Activated CD4-positive, CD25-positive, alpha-beta regulatory T cell treated with anti-CD3 and anti-CD28 coated beads, Interleukin-2, amount 50 U/mL, for 16 hours (primary cell): ENCODE data around the gene CCDC187.
"Not testable (repeated sequence)": the region's sequence is repeated elsewhere in the genome, so short reads cannot be mapped to it uniquely, and the experiment has no call there.

Experiments
- DNase-seq: peaks from one replicate; pipeline ENCODE4 v3.0.0-alpha.2; 2020; ENCODE audit warnings: low read depth, low spot score

The CCDC187 gene

DNA sequence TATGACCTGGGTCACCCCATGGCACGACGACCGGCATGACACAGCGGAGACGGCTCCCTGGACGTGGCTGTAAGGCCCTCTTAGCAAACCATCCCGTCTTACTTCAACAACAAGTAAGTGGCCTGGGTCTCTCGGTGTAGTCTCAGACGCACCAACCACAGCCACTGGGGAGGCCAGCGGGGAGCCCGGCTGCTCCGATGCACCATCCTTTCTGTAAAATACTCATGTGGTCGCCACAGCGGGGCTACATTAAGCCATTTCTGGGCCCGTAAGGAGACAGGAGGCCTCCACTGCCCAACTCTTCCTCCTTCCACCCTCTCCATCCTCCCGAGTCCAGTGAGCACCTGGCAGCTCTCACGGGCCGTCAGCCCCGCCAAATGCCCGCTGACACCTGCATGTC, 63.0 kb downstream of the CCDC187 start:
- no peak for DNase-seq

DNA sequence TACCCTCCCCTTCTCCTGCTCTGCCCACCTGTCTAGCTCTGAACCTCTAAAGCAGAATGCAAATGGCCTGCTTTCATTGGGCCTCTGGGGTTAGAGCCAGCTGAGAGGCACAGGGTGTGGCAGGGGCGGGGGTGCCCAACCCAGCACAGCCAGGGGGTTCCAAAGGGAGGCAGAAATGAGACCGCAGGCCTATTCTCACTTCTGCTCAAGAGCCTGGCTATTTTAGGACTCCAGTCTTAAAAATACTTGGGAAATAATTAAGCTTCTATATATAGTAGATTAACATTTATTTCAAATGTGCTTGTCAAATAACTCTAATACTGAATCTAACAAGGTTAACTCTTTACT, 63.9 kb downstream of the CCDC187 start:
- no peak for DNase-seq

DNA sequence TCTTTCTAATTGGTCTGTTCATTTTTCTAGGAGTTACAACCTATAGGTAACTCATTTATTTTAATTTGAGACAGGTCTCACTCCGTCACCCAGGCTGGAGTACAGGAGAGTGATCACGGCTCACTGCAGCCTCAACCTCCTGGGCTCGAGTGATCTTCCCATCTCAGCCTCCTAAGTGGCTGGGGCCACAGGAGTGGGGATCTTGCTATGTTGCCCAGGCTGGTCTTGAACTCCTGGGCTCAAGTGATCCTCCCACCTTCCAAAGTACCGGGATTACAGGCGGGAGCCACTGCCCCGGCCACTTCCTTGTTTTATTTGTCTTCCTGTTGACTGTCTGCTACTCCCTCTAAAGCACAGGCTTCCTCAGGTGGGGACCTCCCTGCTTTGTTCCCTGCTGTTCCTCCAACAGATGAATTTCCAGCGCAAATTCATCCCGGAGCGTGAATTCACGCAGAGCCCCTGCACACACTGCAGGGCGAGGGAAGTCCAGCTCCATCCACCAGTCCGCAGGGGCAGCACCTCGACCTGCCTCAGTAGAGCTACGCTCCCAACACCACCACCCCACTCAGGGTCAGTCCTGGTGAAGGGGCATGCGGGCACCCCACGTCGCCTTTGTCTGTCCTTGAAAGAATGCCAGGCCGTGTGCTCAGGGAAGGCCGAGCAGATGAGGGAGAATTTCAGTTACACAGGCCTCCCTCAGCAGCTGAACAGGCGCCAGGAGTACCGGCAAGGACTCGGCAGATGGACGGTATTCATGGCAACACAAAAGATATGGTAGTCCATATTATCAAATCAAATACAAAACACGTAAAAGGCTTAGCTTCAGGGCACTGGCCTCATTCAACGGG, 64.5 kb downstream of the CCDC187 start:
- no peak for DNase-seq

DNA sequence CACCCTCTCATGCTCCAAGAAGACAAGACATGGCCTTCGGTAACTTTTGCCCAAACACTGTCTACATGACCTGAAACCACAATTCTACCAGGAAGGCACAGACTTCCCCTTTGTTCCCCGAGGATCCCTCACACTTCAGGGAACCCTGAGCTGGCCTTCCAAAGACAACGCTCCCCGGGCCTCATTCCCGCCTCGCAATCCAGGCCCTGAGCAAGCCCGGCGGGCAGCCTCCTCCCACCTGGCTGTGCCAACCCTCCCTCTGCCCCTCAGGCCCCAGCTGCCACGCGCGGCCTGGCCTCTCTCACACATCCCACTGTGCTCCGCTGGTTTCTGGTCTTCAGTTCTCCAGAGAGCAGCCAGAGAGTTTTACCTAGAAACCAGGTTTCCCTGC, 65.6 kb downstream of the CCDC187 start:
- DNase-seq, result no peak

DNA sequence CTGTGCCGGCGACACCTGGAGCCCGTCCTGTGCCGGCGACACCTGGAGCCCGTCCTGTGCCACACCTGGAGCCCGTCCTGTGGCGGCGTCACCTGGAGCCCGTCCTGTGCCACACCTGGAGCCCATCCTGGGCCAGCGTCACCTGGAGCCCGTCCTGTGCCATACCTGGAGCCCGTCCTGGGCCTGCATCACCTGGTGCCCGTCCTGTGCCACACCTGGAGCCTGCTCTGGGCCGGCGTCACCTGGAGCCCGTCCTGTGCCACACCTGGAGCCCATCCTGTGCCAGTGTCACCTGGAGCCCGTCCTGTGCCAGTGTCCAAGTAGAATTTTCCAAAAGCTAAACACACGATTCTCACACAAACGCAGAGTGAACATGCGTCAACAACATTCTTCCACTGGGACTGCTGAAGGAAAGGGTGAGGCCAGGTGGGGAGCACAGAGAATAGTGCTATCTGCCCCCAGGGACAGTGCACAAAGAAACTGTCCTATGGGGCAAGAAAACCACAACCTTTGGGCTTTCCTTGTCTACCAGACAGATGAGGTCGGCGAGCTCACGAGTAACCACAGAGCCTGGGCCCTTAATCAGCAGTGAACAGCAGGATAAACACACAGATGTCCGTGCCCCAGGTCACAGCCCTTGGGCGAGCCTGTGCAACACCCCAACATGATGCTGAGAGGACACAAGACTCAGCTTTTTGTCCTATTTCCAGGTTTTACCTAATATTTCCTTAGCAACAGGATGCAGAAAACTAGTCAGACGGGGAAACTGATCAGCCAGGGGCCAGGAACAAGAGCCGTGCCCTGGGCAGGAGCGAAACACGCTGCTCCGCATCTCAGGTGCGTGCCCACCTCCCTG, 66.2 kb downstream of the CCDC187 start:
- DNase-seq, result no peak

DNA sequence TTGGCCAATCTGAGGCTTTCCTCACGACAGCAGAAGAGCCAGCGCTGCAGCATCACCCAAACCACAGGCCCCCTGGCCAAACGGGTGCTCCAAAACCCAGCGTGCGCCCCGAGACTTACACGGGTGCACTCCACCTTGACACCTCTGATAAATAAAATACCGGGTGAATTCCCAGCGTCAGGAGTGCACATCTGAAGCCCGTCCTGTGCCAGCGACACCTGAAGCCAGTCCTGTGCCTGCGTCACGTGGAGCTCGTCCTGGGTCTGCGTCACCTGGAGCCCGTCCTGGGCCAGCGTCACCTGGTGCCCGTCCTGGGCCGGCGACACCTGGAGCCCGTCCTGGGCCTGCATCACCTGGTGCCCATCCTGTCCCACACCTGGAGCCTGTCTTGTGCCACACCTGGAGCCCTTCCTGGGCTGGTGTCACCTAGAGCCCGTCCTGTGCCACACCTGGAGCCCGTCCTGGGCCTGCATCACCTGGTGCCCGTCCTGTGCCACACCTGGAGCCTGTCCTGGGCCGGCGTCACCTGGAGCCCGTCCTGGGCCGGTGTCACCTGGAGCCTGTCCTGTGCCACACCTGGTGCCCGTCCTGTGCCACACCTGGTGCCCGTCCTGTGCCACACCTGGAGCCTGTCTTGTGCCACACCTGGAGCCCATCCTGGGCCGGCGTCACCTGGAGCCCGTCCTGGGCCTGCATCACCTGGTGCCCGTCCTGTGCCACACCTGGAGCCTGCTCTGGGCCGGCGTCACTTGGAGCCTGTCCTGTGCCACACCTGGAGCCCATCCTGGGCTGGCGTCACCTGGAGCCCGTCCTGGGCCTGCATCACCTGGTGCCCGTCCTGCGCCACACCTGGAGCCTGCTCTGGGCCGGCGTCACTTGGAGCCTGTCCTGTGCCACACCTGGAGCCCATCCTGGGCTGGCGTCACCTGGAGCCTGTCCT, 67.2 kb downstream of the CCDC187 start:
- DNase-seq, result not testable (repeated sequence)

DNA sequence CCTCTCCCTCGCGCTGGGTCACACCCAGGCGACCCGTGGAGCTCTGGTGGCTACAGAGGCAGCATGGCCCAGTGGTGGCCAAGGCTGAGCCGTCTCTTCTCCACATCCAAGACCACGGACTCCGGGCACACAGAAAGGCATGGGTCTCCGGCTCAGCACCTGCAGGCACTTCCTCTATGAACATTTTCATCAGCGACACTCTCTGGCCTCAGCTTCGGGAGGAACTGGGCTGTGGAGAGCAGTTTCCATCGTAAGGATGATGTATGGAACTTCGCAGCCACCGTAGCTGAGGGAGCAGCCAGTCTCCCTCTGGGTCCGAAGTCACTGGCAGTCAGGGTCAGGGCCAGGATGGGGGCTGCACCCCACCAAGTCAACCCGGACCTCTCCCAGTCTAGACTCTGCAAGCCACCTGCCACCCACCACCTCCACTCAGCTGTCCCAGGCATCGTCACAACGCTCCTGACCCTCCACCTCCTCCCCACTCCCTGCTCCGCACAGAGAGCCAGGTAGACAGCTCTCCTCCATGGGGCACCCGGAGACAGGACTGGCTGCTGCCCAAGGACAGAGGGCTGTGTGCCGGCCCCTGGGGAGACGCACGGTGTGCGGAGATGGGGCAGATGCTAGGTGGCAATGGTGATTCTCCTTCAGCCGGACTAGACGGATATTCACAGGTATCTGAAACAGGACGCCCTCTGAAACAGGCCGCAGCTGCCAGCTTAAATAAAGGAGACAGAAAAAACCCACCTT, 68.0 kb downstream of the CCDC187 start:
- no peak for DNase-seq

DNA sequence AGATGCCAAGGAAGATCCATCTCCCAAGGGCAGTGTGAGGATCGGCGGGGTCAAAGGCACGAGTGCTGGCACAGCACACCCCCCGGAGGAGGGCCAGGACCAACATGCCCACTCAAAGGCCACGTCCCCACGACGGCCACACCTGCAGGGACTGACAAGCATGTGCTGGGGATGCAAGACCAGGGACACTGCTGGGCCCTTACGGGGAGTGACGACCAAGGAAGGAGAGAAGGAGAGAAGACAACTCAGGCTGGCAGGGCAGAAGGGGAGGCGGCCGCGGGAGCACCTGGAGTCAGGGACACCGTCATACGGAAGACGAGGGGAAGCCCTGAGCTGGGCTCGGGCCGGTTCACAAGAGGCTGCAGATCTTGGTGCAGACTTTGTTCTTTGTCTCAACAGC, 68.7 kb downstream of the CCDC187 start:
- DNase-seq, result no peak

DNA sequence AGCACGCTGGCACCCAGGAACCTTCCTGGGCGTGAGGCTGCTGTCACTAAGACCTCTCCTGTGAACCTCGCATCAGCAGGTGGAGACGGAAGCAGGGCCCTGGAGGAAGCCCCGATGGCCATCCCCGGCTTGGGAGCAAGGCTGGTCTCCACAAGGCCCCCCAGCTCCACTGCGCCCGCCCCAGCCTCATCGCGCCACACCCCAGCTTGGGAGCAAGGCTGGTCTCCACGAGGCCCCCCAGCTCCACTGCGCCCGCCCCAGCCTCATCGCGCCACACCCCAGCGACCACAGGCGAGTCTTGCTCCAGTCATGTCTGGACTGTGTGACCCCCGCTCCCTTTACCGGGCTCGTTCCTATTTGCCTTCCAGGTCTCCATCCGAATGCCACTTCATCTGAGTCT, 69.3 kb downstream of the CCDC187 start:
- DNase-seq, result no peak

DNA sequence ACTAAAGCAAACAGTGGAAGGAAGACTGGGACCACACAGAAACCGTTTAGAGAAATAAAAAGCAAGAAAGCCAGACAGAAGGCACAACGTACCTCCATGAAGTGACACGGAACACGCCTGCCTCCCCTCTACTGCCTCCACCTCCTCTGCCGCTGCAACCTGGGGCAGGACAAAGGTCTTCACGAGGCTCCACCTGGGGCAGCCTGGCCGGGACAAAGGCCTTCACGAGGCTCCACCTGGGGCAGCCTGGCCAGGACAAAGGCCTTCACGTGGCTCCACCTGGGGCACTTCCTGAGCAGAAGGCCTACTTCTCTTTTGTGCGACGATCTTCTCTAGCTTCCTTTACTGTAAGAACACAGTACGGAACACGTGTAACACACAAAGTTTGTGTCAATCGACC, 70.0 kb downstream of the CCDC187 start:
- DNase-seq, result no peak

DNA sequence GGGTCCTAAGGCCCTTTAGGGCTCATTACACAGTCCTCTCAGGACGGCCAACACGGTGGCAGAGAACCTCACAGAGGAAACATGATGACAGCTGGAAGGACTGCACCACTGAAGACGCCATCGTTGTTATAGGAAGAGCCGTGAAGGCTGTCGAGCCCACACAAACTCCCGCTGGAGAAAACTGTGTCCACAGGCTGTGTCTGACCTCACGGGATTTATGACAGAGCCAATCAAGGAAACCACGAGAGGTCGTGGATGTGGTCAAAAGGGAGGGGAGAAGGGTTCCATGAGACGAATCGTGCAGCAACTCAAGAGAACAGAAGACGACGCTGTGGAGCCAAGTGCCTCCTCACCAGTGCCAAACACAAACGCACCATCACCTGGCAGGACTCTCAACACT, 70.5 kb downstream of the CCDC187 start:
- no peak for DNase-seq

DNA sequence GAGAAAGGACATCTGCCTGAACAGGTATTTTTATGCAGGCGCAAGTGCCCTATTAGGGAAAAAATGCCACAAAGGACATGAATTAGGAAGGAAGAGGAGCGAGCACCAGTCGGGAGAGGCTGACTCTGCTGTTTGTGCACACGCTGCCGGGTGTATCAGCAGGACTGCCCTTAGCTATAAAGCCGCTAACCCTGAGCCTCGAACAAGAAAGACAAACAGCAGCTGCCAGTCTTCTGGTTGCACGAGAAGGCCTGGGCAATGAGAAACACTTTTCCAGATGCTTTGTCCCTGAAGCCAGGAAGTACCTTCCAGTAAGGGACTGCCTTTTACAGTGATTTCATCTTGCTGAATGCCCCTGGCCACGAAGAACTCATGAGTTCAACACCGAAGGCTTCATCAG, 70.9 kb downstream of the CCDC187 start:
- no peak for DNase-seq

DNA sequence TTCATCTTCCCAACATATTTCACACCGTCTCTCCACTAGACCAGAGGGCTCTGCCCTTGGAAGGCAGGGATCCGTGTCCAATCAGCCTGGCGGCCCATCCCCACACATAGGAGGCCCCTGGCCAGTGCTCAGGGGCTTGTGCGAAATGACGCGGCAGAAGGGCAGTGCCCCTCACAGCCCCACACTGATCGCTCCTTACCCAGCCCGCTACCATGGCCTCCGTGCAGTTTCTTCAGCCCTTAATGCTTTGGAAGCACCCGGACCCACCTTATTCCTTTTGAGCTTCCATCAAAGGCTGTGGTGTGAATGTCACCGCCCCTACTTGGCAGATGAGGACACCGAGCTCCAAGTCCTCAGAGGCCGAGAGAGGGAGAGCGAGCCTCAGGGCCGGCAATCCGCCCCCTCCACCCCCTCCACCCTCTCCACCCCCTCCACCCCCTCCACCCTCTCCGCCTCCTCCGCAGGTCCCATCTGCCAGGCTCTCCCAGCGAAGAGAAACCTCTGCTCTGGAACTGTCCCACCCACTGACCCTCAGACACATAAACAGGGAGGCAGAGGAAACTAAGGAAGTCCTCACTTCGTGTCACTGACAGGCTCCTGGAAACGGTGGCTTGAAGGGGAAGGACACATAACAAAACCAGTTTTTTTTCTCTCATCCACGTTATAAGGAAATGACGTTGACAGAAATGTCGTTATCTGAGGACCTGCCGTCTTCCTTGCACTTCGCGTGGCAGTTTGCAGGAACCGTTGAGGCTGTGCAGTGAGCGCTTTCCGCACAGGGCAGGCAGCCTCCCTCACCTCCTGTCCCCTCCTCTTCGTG, 72.2 kb downstream of the CCDC187 start:
- DNase-seq, result no peak

DNA sequence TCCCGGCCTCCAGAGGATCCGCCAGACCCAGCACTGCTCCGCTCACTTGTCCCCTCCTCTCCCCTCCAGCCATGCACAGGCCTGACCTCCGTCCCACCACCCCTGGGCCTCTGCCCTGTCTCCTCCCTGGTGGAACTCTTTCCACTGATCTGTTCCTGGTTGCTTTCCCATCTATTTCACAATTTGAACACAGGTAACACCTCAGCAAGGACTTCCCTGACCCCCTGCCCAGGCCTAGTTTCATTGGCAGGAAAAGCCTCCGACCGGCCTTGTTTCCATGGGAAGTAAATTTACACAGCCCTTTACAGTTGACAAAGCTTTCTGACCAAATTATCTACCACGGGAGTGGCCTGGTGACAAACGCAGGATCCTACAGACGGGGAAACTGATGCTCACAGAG, 73.1 kb downstream of the CCDC187 start:
- no peak for DNase-seq

DNA sequence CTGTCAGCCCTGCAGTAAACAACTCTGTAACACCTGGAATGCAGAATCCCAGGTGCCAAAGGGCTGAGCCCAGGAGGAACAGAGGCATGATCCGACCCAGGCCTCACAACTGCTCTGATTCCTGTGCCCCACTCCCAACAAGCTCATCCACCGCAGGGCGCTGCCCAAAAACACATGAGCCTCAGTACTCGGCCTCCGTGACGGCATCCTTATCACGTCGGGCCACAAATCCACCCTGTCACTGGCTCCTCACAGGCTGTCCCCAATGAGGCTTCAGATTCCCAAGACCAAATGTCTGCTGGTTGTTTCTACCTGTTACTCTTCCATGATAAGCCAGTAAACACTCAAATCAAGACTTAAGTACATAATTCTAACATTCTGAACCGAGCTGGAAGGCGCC, 73.5 kb downstream of the CCDC187 start:
- no peak for DNase-seq

DNA sequence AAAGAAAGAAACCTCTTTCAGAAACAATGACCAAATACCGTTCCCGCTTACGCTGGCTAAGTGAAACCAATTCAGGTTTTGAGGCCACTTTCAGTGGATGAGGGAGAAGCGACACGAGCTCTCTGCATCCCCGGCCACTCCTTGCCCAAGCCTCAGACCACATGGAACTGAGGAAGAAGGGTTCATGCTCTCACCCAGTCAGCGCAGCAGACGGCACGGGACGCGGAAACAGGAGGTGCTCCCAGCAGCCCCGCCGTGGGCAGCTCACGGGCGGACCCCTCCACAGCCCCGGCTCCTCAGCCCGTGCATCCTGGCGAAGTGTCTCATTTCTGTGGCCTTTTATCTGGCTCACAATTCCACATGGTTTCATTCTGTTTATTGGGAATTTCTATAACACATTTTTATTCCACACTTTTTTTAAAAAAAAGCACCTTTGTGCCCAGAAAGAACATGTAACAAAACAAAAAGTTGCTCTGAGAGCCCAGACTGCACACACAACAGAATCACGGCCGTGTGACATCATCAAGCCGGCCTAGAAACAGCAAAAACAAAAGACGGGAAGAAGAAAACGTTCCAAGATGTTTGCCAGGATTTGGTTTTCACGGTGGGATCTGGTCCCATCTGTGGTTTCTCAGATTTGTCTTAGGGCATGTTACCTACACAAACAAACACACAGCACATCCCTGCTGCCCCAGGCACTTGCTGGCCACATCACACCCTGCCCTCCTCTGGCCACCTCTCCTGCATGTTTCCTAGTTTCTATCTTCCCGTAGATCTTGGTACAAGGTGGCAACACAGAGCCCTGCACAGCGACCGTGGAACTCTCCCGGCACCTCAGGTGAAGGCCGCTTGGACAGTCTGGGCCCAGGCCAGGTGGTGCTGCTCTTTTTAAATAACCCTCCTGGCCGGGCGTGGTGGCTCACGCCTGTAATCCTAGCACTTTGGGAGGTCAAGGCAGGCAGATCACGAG, 74.5 kb downstream of the CCDC187 start:
- no peak for DNase-seq

DNA sequence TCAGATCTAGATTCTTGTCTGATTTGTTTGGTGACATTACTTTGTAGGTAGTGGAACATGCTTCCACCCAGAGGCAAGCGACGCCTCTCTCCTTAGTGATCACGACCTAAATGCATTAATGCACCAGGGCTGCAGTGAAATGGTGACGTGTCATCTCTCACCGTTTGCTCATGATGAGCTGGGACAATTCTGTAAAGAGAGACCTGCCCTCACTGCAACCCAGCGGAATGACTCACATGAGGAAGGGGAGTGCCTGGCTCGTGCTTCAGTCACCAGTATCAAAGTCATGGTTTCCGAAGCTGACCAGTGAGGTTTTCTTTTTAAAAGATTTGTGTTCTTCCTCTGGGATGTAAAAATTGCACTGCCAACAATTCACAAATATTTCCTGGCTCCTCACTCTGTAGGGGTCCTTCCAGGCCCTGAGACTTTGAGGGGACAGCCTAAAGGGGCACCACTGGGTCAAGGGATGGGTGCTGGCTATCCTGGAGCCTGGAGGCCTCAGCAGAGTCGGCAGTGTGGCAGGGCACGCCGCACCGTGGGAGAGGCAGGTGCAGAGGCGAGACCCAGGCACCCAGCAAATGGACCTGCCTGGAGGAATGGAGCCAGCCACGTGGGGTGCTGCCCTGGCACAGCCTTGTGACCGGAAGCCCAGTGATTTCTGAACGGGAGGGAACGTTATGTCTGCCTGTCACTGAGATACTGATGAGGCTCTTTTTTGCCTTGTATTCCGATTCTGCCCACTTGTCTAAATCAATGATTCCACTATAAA, 75.6 kb downstream of the CCDC187 start:
- DNase-seq, result no peak

DNA sequence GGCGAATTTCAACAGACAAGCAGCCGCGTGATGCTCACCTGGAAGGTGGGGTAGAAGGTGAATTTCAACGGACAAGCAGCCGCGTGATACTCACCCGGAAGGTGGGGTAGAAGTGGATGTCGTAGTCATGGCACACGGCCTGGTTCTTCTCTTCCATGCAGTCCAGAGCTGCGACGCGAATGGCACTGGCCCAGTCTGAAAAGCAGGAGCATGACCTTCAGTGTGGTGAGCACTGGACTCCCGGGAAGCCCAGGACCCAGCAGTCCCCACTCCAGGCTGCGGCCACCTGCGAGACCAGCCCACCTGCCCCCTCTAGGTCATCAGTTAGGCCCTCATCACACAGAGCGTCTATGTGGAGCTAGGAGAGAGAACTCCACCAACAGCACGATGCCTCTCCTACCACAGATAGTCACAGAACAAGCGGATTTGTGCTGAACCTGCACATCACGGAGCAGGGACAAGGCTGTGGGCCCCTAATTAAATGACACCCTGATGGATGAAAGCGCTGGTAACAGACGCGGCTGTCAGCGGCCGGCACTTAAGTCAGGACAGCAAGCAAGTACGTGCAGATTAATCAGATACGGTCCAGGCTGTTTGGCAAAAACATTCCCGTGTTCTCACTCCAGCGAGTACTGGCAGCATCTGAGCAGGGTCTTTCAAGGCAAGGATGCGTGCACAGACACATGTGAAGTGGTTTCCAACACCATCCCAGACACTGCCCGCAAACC, 77.0 kb downstream of the CCDC187 start:
- no peak for DNase-seq
